H1 (cell line): ENCODE results near the gene NOVA1. TPM values are rescaled to one million over a fixed set of nuclear protein-coding genes. Genes with fewer than 3 reads are reported as not detected.

Source experiments
- CTBP2 ChIP-seq: IDR thresholded peaks from 2 replicates; pipeline ENCODE4 v1.7.0; 2011; ENCODE audit warnings: borderline replicate concordance, mild to moderate bottlenecking, moderate library complexity, mixed read lengths, low read length; ENCODE audit not compliant: insufficient read depth, insufficient read length
- TBP ChIP-seq: IDR thresholded peaks from 2 replicates; pipeline ENCODE4 v1.6.1; 2011; ENCODE audit warnings: low read depth, low read length, improper control_type of control experiment
- polyA plus RNA-seq, 7 experiments: library from polyadenylated mRNA; depleted of rRNA in 3 of 7; stranded (reverse) in 5 of 7; unstranded in 2 of 7; fragments of >200 nt in 5 of 7; fragments of 200-250 nt in 2 of 7; gene quantifications; 1 replicate in 5 of 7; 2 replicates in 1 of 7; 4 replicates in 1 of 7; pipeline versions ENCODE4 v1.2.1 to v1.2.3, GENCODE V29; 2011 to 2013; ENCODE audit warnings: missing spikeins in 2 of 7, mixed read lengths in 2 of 7
- total RNA-seq: library from RNA; stranded (reverse); fragmentation: NEBNext Ultra II Directional; extraction: Animal tissue kit (Norgen Biotek cat#: 25700); gene quantifications from 2 replicates; pipeline ENCODE4 v1.2.1, GENCODE V29; 2021

Gene NOVA1
- total and polyA plus RNA-seq, 2 of the 8 experiments (the other 6 are each of a cell fraction or from before 2014, with no cell fraction given) = 6.8 to 12.7 TPM

DNA sequence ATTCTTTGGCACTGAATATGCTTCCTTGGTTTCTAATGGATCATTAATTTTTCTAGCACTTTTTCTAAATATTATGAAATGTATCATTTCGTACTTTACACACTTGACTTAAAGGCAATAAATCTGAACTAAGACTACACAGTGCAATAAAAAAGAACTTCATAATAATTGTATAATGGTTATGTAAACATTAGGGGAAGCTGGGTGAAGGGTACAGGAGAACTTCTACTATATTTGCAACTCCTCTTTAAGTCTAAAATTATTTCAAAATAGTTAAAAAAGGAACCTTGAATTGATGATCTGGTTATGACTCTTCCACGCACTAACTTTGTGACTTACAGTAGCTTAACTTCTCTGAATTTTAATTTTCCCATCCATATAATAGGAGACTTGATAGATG, 5.1 kb upstream of the NOVA1 start (continued):
- TF ChIP-seq CTBP2 (no peak), TBP (no peak)
